Liver (tissue), 9 donors: ENCODE data around the gene CFAP99. TPM values are rescaled to one million over a fixed set of nuclear protein-coding genes. Genes with fewer than 3 reads are reported as not detected.

ENCODE experiments used
- DNase-seq: peaks from one replicate; pipeline ENCODE4 v3.0.0-alpha.2; 2017; ENCODE audit warnings: low spot score
- H3K27ac ChIP-seq, 2 donors: one replicate each; pipeline ENCODE4 v1.7.0; 2013; ENCODE audit warnings: inconsistent platforms in 2 of 2, low read length in 2 of 2, control low read depth in 1 of 2, low read depth in 1 of 2, mild to moderate bottlenecking in 1 of 2
- H3K27me3 ChIP-seq, 4 donors: one replicate each; pipeline versions ENCODE4 v1.6.1 to v1.7.0; 2013; ENCODE audit warnings: low read length in 3 of 4, inconsistent platforms in 1 of 4, mild to moderate bottlenecking in 1 of 4, moderate library complexity in 1 of 4; ENCODE audit not compliant: control insufficient read depth in 4 of 4, insufficient read depth in 4 of 4
- H3K36me3 ChIP-seq, 4 donors: one replicate each; pipeline versions ENCODE4 v1.6.1 to v1.7.0; 2013; ENCODE audit warnings: low read length in 3 of 4, mild to moderate bottlenecking in 3 of 4, low read depth in 1 of 4, moderate library complexity in 1 of 4; ENCODE audit not compliant: control insufficient read depth in 4 of 4, insufficient read depth in 3 of 4
- H3K4me1 ChIP-seq, 4 donors: one replicate each; pipeline versions ENCODE4 v1.6.1 to v1.7.0; 2013; ENCODE audit warnings: low read length in 3 of 4, mild to moderate bottlenecking in 3 of 4, moderate library complexity in 1 of 4; ENCODE audit not compliant: control insufficient read depth in 4 of 4, insufficient read depth in 4 of 4
- H3K4me3 ChIP-seq, 3 donors: one replicate each; pipeline versions ENCODE4 v1.6.1 to v1.7.0; 2013; ENCODE audit warnings: low read length in 3 of 3, control low read depth in 1 of 3, low read depth in 1 of 3, mild to moderate bottlenecking in 1 of 3
- H3K9ac ChIP-seq, 2 donors: one replicate each; pipeline ENCODE4 v1.7.0; 2013; ENCODE audit warnings: low read length in 2 of 2, mild to moderate bottlenecking in 2 of 2, moderate library complexity in 2 of 2, control low read depth in 1 of 2, low read depth in 1 of 2
- H3K9me3 ChIP-seq, 4 donors: one replicate each; pipeline versions ENCODE4 v1.6.1 to v1.7.0; 2013; ENCODE audit warnings: low read length in 3 of 4; ENCODE audit not compliant: control insufficient read depth in 4 of 4
- EGR1 ChIP-seq, 2 donors: IDR thresholded peaks; 2 replicates each; pipeline ENCODE4 v1.6.1; 2016 to 2018; ENCODE audit warnings: antibody characterized with exemption in 2 of 2, low read depth in 2 of 2
- FOXA1 ChIP-seq: IDR thresholded peaks from 2 replicates; pipeline ENCODE4 v1.6.1; 2016; ENCODE audit warnings: antibody characterized with exemption
- FOXA2 ChIP-seq: IDR thresholded peaks from 2 replicates; pipeline ENCODE4 v1.6.1; 2016; ENCODE audit warnings: antibody characterized with exemption
- GABPA ChIP-seq, 2 donors: IDR thresholded peaks in 1 of 2; conservative IDR thresholded peaks in 1 of 2; 2 replicates each; pipeline ENCODE4 v1.6.1; 2016; ENCODE audit warnings: antibody characterized with exemption in 2 of 2, mild to moderate bottlenecking in 1 of 2, moderate library complexity in 1 of 2
- HNF4A ChIP-seq, 2 donors: conservative IDR thresholded peaks; 2 replicates each; pipeline ENCODE4 v1.6.1; 2016; ENCODE audit warnings: antibody characterized with exemption in 2 of 2, mild to moderate bottlenecking in 2 of 2
- HNF4G ChIP-seq: IDR thresholded peaks from 2 replicates; pipeline ENCODE4 v1.6.1; 2016; ENCODE audit warnings: antibody characterized with exemption
- JUND ChIP-seq, 2 donors: IDR thresholded peaks; 2 replicates each; pipeline ENCODE4 v1.6.1; 2016; ENCODE audit warnings: antibody characterized with exemption in 2 of 2
- NR2F2 ChIP-seq: IDR thresholded peaks from 2 replicates; pipeline ENCODE4 v1.6.1; 2016; ENCODE audit warnings: antibody characterized with exemption
- RAD21 ChIP-seq, 2 donors: IDR thresholded peaks; 2 replicates each; pipeline ENCODE4 v1.6.1; 2016; ENCODE audit warnings: antibody characterized with exemption in 2 of 2, mild to moderate bottlenecking in 2 of 2
- RXRA ChIP-seq, 2 donors: IDR thresholded peaks; 2 replicates each; pipeline ENCODE4 v1.6.1; 2017 to 2018; ENCODE audit warnings: antibody characterized with exemption in 2 of 2, mild to moderate bottlenecking in 1 of 2
- SP1 ChIP-seq: IDR thresholded peaks from 2 replicates; pipeline ENCODE4 v1.6.1; 2018; ENCODE audit warnings: antibody characterized with exemption, mild to moderate bottlenecking
- TAF1 ChIP-seq: conservative IDR thresholded peaks from 2 replicates; pipeline ENCODE4 v1.6.1; 2016; ENCODE audit warnings: antibody characterized with exemption, mild to moderate bottlenecking
- YY1 ChIP-seq: IDR thresholded peaks from 2 replicates; pipeline ENCODE4 v1.6.1; 2016; ENCODE audit warnings: antibody characterized with exemption, mild to moderate bottlenecking
- whole genome bisulfite sequencing: extraction: QIAGEN DNeasy Blood & Tissue Kit; methylation state at CpG from one replicate; pipeline ENCODE4 v1.1.7; 2013; 5-methylcytosine and 5-hydroxymethylcytosine counted together
- polyA plus RNA-seq, 2 donors: library from polyadenylated mRNA; stranded (reverse) in 1 of 2; unstranded in 1 of 2; fragments of 200-250 nt in 1 of 2; fragments of >200 nt in 1 of 2; fragmentation: Nextera tagmentation in 1 of 2; extraction: Ambion mirVana in 1 of 2; gene quantifications; one replicate each; pipeline versions ENCODE4 v1.2.1 to v1.2.3, GENCODE V29; 2013 to 2015
- total RNA-seq, 2 donors: library from RNA; depleted of rRNA; stranded (reverse); fragments of >200 nt; gene quantifications; one replicate each; pipeline ENCODE4 v1.2.3, GENCODE V29; 2014
- TF ChIP-seq, protein P1 (sequence below): IDR thresholded peaks from 2 replicates; pipeline ENCODE4 v1.6.1; 2016; ENCODE audit warnings: antibody characterized with exemption
- TF ChIP-seq, protein P2 (sequence below): IDR thresholded peaks from 2 replicates; pipeline ENCODE4 v1.6.1; 2016; ENCODE audit warnings: antibody characterized with exemption
- TF ChIP-seq, protein P3 (sequence below): fragments of 150-350 bp; IDR thresholded peaks from 2 replicates; pipeline ENCODE4 v1.5.1; 2017; ENCODE audit warnings: improper control_type of control experiment, low read depth, low read length; ENCODE audit not compliant: missing input control
- TF ChIP-seq, protein P4 (sequence below): IDR thresholded peaks from 2 replicates; pipeline ENCODE4 v1.6.1; 2016; ENCODE audit warnings: antibody characterized with exemption, mild to moderate bottlenecking
- TF ChIP-seq, protein P5 (sequence below): IDR thresholded peaks from 2 replicates; pipeline ENCODE4 v1.6.1; 2016; ENCODE audit warnings: antibody characterized with exemption
- donor health status: healthy.
- donor health status: healthy.
- donor health status: healthy.
- donor health status: healthy.
- donor health status: healthy.

Gene CFAP99
- total and polyA plus RNA-seq, 4 donors, result 0.33 to 0.36 TPM; not detected in 2

DNA sequence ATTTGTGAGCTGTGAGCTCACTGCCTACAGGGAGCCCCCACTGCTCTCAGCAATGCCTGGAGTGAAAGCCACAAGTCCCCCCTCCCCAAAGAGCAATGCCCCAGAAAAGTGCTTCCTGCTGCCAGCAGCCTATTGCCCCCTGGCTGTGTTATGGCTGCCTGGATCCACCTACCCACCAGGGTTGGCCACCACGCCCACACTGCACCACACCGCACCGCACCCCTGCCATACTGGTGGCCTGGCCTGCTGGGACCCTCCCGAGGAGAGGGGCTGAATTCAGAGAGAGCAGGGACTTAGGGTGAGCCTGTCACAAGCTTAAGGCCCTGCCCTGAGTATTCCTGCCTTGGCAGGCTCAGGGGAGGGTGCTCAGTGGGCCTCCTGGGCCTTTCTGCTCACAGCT, 4.3 kb downstream of the CFAP99 start (continued):
- TF ChIP-seq, protein P1, sequence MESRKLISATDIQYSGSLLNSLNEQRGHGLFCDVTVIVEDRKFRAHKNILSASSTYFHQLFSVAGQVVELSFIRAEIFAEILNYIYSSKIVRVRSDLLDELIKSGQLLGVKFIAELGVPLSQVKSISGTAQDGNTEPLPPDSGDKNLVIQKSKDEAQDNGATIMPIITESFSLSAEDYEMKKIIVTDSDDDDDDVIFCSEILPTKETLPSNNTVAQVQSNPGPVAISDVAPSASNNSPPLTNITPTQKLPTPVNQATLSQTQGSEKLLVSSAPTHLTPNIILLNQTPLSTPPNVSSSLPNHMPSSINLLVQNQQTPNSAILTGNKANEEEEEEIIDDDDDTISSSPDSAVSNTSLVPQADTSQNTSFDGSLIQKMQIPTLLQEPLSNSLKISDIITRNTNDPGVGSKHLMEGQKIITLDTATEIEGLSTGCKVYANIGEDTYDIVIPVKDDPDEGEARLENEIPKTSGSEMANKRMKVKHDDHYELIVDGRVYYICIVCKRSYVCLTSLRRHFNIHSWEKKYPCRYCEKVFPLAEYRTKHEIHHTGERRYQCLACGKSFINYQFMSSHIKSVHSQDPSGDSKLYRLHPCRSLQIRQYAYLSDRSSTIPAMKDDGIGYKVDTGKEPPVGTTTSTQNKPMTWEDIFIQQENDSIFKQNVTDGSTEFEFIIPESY, result no peak
- no peak for TF ChIP-seq NR2F2
- no peak for TF ChIP-seq RAD21 (IDR thresholded peaks at IDR 0.05)
- no peak for TF ChIP-seq HNF4A (conservative IDR thresholded peaks at IDR 0.05)
- TF ChIP-seq TAF1, result no peak
- TF ChIP-seq RXRA (IDR thresholded peaks at IDR 0.05), result no peak

DNA sequence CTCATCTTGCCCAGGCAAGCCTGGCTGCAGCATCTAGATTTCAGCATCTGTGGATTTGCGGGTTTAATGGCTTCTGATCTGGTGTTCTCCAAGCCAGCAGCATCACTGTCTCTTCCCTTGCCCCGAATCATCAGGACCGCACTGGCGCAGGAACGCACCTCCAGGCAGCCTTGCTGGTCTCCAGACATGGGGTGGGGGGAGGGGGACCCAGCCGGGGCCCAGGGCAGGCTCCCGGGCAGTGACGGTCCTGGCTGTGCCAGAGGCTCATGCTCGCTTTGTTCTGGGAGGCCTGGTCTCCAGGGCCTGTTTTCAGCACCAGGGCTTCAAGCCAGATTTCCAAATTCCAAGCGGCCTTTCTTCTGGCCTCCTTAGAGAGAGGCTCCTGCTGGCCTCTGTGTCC, 4.9 kb downstream of the CFAP99 start:
- Histone ChIP-seq H3K4me1 (peaks cover 0 to 10% (median 8%) of the 10 kb centered on the region in 4 donors), H3K27ac (no peak overlapping the region), H3K9me3 (no peaks in the 10 kb centered on the region), H3K9ac (no peak overlapping the region), H3K27me3 (no peaks in the 10 kb centered on the region), H3K36me3 (no peaks in the 10 kb centered on the region), H3K4me3 (no peak overlapping the region)
- TF ChIP-seq JUND (IDR thresholded peaks at IDR 0.05) (no peak), TAF1 (no peak), EGR1 (IDR thresholded peaks at IDR 0.05; ENCODE audit: low read depth in 2 of 2) (no peak), SP1 (no peak), HNF4A (conservative IDR thresholded peaks at IDR 0.05) (no peak), RAD21 (IDR thresholded peaks at IDR 0.05) (no peak), NR2F2 (no peak), RXRA (IDR thresholded peaks at IDR 0.05) (no peak), GABPA (IDR thresholded peaks at IDR 0.05 in 1 of 2, conservative IDR thresholded peaks at IDR 0.05 in 1 of 2) (no peak), FOXA2 (no peak), YY1 (no peak), HNF4G (no peak), FOXA1 (no peak)
- TF ChIP-seq, protein P2, sequence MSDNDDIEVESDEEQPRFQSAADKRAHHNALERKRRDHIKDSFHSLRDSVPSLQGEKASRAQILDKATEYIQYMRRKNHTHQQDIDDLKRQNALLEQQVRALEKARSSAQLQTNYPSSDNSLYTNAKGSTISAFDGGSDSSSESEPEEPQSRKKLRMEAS, result no peak
- TF ChIP-seq, protein P3, sequence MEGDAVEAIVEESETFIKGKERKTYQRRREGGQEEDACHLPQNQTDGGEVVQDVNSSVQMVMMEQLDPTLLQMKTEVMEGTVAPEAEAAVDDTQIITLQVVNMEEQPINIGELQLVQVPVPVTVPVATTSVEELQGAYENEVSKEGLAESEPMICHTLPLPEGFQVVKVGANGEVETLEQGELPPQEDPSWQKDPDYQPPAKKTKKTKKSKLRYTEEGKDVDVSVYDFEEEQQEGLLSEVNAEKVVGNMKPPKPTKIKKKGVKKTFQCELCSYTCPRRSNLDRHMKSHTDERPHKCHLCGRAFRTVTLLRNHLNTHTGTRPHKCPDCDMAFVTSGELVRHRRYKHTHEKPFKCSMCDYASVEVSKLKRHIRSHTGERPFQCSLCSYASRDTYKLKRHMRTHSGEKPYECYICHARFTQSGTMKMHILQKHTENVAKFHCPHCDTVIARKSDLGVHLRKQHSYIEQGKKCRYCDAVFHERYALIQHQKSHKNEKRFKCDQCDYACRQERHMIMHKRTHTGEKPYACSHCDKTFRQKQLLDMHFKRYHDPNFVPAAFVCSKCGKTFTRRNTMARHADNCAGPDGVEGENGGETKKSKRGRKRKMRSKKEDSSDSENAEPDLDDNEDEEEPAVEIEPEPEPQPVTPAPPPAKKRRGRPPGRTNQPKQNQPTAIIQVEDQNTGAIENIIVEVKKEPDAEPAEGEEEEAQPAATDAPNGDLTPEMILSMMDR, result no peak
- TF ChIP-seq, protein P1, result no peak
- TF ChIP-seq, protein P4, sequence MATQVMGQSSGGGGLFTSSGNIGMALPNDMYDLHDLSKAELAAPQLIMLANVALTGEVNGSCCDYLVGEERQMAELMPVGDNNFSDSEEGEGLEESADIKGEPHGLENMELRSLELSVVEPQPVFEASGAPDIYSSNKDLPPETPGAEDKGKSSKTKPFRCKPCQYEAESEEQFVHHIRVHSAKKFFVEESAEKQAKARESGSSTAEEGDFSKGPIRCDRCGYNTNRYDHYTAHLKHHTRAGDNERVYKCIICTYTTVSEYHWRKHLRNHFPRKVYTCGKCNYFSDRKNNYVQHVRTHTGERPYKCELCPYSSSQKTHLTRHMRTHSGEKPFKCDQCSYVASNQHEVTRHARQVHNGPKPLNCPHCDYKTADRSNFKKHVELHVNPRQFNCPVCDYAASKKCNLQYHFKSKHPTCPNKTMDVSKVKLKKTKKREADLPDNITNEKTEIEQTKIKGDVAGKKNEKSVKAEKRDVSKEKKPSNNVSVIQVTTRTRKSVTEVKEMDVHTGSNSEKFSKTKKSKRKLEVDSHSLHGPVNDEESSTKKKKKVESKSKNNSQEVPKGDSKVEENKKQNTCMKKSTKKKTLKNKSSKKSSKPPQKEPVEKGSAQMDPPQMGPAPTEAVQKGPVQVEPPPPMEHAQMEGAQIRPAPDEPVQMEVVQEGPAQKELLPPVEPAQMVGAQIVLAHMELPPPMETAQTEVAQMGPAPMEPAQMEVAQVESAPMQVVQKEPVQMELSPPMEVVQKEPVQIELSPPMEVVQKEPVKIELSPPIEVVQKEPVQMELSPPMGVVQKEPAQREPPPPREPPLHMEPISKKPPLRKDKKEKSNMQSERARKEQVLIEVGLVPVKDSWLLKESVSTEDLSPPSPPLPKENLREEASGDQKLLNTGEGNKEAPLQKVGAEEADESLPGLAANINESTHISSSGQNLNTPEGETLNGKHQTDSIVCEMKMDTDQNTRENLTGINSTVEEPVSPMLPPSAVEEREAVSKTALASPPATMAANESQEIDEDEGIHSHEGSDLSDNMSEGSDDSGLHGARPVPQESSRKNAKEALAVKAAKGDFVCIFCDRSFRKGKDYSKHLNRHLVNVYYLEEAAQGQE, result no peak
- TF ChIP-seq, protein P5, sequence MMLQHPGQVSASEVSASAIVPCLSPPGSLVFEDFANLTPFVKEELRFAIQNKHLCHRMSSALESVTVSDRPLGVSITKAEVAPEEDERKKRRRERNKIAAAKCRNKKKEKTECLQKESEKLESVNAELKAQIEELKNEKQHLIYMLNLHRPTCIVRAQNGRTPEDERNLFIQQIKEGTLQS, result no peak
- 92% methylated on average over 10 of the region's 10 CpGs for WGBS
- no peak for DNase-seq
